H9 (cell line): ENCODE measurements around the gene FAM200B. TPM values are rescaled to one million over a fixed set of nuclear protein-coding genes. Genes with fewer than 3 reads are reported as not detected.
A peak's percentile ranks its signal among the peaks of the same experiment; 100 is the strongest.

Source experiments
- DNase-seq: peaks from one replicate; pipeline ENCODE4 v3.0.0-alpha.2; 2017
- H2AFZ ChIP-seq: one replicate; pipeline ENCODE4 v1.6.1; 2013; ENCODE audit warnings: mild to moderate bottlenecking, low read length, control low read depth, moderate library complexity
- H2AK5ac ChIP-seq: 2 replicates; pipeline ENCODE4 v1.6.1; 2013; ENCODE audit warnings: low read length, control low read depth, mixed read lengths; ENCODE audit not compliant: insufficient read length
- H2BK120ac ChIP-seq: one replicate; pipeline ENCODE4 v1.6.1; 2013; ENCODE audit warnings: low read depth, mild to moderate bottlenecking, low read length, control low read depth, inconsistent platforms; ENCODE audit not compliant: poor library complexity, severe bottlenecking
- H2BK12ac ChIP-seq: 2 replicates; pipeline ENCODE4 v1.6.1; 2013; ENCODE audit warnings: low read length, control low read depth, mixed read lengths, low read depth; ENCODE audit not compliant: insufficient read length
- H2BK15ac ChIP-seq: 2 replicates; pipeline ENCODE4 v1.6.1; 2013; ENCODE audit warnings: low read depth, low read length, control low read depth
- H2BK20ac ChIP-seq: one replicate; pipeline ENCODE4 v1.6.1; 2013; ENCODE audit warnings: low read depth, mild to moderate bottlenecking, low read length, control low read depth, inconsistent platforms; ENCODE audit not compliant: poor library complexity, severe bottlenecking
- H2BK5ac ChIP-seq: 2 replicates; pipeline ENCODE4 v1.6.1; 2013; ENCODE audit warnings: low read length, control low read depth, mixed read lengths; ENCODE audit not compliant: insufficient read length
- H3K14ac ChIP-seq: 2 replicates; pipeline ENCODE4 v1.6.1; 2013; ENCODE audit warnings: low read length, control low read depth; ENCODE audit not compliant: insufficient read depth
- H3K18ac ChIP-seq: 2 replicates; pipeline ENCODE4 v1.6.1; 2013; ENCODE audit warnings: low read depth, mild to moderate bottlenecking, mixed read lengths, low read length, control low read depth; ENCODE audit not compliant: insufficient read length
- H3K23ac ChIP-seq: 2 replicates; pipeline ENCODE4 v1.6.1; 2013; ENCODE audit warnings: low read length, control low read depth, mixed read lengths, low read depth; ENCODE audit not compliant: insufficient read length
- H3K23me2 ChIP-seq: 2 replicates; pipeline ENCODE4 v1.6.1; 2013; ENCODE audit warnings: low read depth, mild to moderate bottlenecking, mixed read lengths, low read length, control low read depth; ENCODE audit not compliant: insufficient read length, poor library complexity, severe bottlenecking
- H3K27ac ChIP-seq: 2 replicates; pipeline ENCODE4 v1.5.1; 2013; ENCODE audit warnings: low read length, control low read depth, mixed read lengths, low read depth; ENCODE audit not compliant: insufficient read length
- H3K27me3 ChIP-seq: 2 replicates; pipeline ENCODE4 v1.6.1; 2013; ENCODE audit warnings: low read length, control low read depth, inconsistent platforms; ENCODE audit not compliant: insufficient read depth
- H3K4ac ChIP-seq: 2 replicates; pipeline ENCODE4 v1.6.1; 2013; ENCODE audit warnings: low read depth, mild to moderate bottlenecking, control low read depth, inconsistent platforms, low read length, moderate library complexity
- H3K4me1 ChIP-seq: 2 replicates; pipeline ENCODE4 v1.6.1; 2013; ENCODE audit warnings: low read length, control low read depth, inconsistent platforms; ENCODE audit not compliant: insufficient read depth
- H3K4me2 ChIP-seq: 2 replicates; pipeline ENCODE4 v1.6.1; 2013; ENCODE audit warnings: low read length, control low read depth, mixed read lengths; ENCODE audit not compliant: insufficient read length, insufficient read depth
- H3K56ac ChIP-seq: 2 replicates; pipeline ENCODE4 v1.6.1; 2013; ENCODE audit warnings: low read depth, mild to moderate bottlenecking, mixed read lengths, low read length, control low read depth; ENCODE audit not compliant: insufficient read length
- H3K79me1 ChIP-seq: 2 replicates; pipeline ENCODE4 v1.6.1; 2013; ENCODE audit warnings: low read depth, mild to moderate bottlenecking, moderate library complexity, low read length, control low read depth, inconsistent platforms; ENCODE audit not compliant: insufficient read depth, poor library complexity, severe bottlenecking
- H3K79me2 ChIP-seq: 2 replicates; pipeline ENCODE4 v1.6.1; 2013; ENCODE audit warnings: low read length, control low read depth, inconsistent platforms; ENCODE audit not compliant: insufficient read depth
- H3K9ac ChIP-seq: 2 replicates; pipeline ENCODE4 v1.6.1; 2013; ENCODE audit warnings: low read length, control low read depth, mixed read lengths; ENCODE audit not compliant: insufficient read length; ENCODE audit errors: extremely low read depth
- H3K9me3 ChIP-seq: one replicate; pipeline ENCODE4 v1.6.1; 2013; ENCODE audit warnings: low read depth, low read length, inconsistent platforms; ENCODE audit not compliant: control insufficient read depth
- H3T11ph ChIP-seq: one replicate; pipeline ENCODE4 v1.6.1; 2013; ENCODE audit warnings: mild to moderate bottlenecking, low read length, control low read depth, inconsistent platforms
- H4K20me1 ChIP-seq: one replicate; pipeline ENCODE4 v1.6.1; 2013; ENCODE audit not compliant: control insufficient read depth, insufficient read length, insufficient read depth
- H4K5ac ChIP-seq: 2 replicates; pipeline ENCODE4 v1.6.1; 2013; ENCODE audit warnings: low read depth, mild to moderate bottlenecking, mixed read lengths, low read length, control low read depth; ENCODE audit not compliant: insufficient read length
- H4K8ac ChIP-seq: replicated peaks from 2 replicates; pipeline ENCODE4 v1.6.1; 2013; ENCODE audit warnings: low read length, control low read depth, mixed read lengths, low read depth; ENCODE audit not compliant: insufficient read length
- H4K91ac ChIP-seq: 2 replicates; pipeline ENCODE4 v1.6.1; 2013; ENCODE audit warnings: low read depth, mild to moderate bottlenecking, moderate library complexity, mixed read lengths, low read length, control low read depth; ENCODE audit not compliant: insufficient read length
- H3K27ac Mint-ChIP-seq, 3 experiments: 2 replicates in 2 of 3; 3 replicates in 1 of 3; pipeline ENCODE4 v1.8.0; 2020 to 2021; ENCODE audit warnings: mixed read lengths in 3 of 3, mild to moderate bottlenecking in 1 of 3, moderate library complexity in 1 of 3
- H3K27me3 Mint-ChIP-seq: 2 replicates; pipeline ENCODE4 v1.8.0; 2021; ENCODE audit warnings: low read depth, mild to moderate bottlenecking, moderate library complexity, mixed read lengths
- H3K36me3 Mint-ChIP-seq, 3 experiments: 2 replicates in 2 of 3; 3 replicates in 1 of 3; pipeline ENCODE4 v1.8.0; 2020 to 2021; ENCODE audit warnings: low read depth in 3 of 3, mixed read lengths in 3 of 3; ENCODE audit not compliant: insufficient read depth in 1 of 3
- H3K4me1 Mint-ChIP-seq, 2 experiments: 2 replicates each; pipeline ENCODE4 v1.8.0; 2020; ENCODE audit warnings: mixed read lengths in 2 of 2
- H3K4me3 Mint-ChIP-seq, 2 experiments: 2 replicates in 1 of 2; 3 replicates in 1 of 2; pipeline ENCODE4 v1.8.0; 2020 to 2021; ENCODE audit warnings: mild to moderate bottlenecking in 2 of 2, mixed read lengths in 2 of 2, moderate library complexity in 1 of 2
- H3K9me3 Mint-ChIP-seq, 2 experiments: 2 replicates in 1 of 2; 3 replicates in 1 of 2; pipeline ENCODE4 v1.8.0; 2020; ENCODE audit warnings: mild to moderate bottlenecking in 2 of 2, mixed read lengths in 2 of 2, moderate library complexity in 1 of 2
- WGBS: extraction: QIAGEN DNeasy Blood & Tissue Kit; methylation state at CpG from one replicate; pipeline ENCODE4 v1.1.7; 2013; ENCODE audit warnings: missing lambda C conversion rate, low lambda C conversion rate, mixed read lengths; ENCODE audit not compliant: insufficient read length; ENCODE audit errors: extremely low coverage; 5-methylcytosine and 5-hydroxymethylcytosine counted together
- total RNA-seq: library from RNA; stranded (reverse); gene quantifications from 2 replicates; pipeline ENCODE4 v1.2.1, GENCODE V29; 2021
- TF ChIP-seq, protein P1 (sequence below): fragments of 200-600 bp; sonication (generic); conservative IDR thresholded peaks from 3 replicates; pipeline ENCODE4 v1.8.0; 2021; ENCODE audit warnings: antibody characterized with exemption, mild to moderate bottlenecking

FAM200B gene
- total RNA-seq, 1 experiment from 2014 or later, result 19.6 TPM

DNA sequence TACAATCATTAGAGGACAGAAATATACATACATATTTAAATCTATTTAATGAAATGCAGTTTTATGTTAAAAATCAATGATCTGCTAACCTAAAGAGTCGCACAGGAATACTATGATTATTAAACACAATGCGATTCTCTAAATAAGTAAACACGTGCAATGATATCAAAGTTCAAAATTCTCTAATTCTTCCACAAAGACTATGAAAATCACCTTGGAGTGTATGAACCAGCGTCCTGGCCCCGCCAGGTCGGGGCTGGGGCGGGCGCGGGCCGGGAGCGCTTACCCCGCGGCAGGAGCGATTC lies 608 bp upstream of the FAM200B start:
- Mint-ChIP-seq H3K36me3 (peaks cover 7 to 15% (median 10%) of the 10 kb centered on the region in 3 experiments), H3K4me1 (peaks cover 55 to 56% of the 10 kb centered on the region in 2 experiments), H3K27ac (peak overlapping the region; percentile 96 to 100 (median 100)), H3K4me3 (peak overlapping the region; percentile 97 to 99), H3K9me3 (no peaks in the 10 kb centered on the region), H3K27me3 (no peaks in the 10 kb centered on the region)
- peaks cover 4% of the 10 kb centered on the region for H3K23me2 ChIP-seq
- no peak overlapping the region for H3T11ph ChIP-seq
- no peak overlapping the region for H3K23ac ChIP-seq
- H3K4ac ChIP-seq, result no peak overlapping the region; the same call in 1 of the 2 replicates
- no peaks in the 10 kb centered on the region for H3K9me3 ChIP-seq
- no peak overlapping the region for H2AK5ac ChIP-seq
- no peak overlapping the region for H4K5ac ChIP-seq
- H3K56ac ChIP-seq, result no peak overlapping the region
- peak overlapping the region; percentile 94 for H3K18ac ChIP-seq
- H4K20me1 ChIP-seq, result no peaks in the 10 kb centered on the region
- peak overlapping the region; percentile 63 for H2BK120ac ChIP-seq
- H3K14ac ChIP-seq, result peak overlapping the region; percentile 84
- H3K79me2 ChIP-seq, result peaks cover 12% of the 10 kb centered on the region
- no peak overlapping the region for H2AFZ ChIP-seq
- no peak overlapping the region for H2BK12ac ChIP-seq
- DNase-seq, result no peak
- peak overlapping the region; percentile 94 for H3K9ac ChIP-seq
- H2BK5ac ChIP-seq, result no peak overlapping the region
- H4K8ac ChIP-seq, result no peak overlapping the region
- H2BK15ac ChIP-seq, result no peak overlapping the region
- no CpG with 5 or more reads among the region's 14 CpGs for WGBS
- H3K4me2 ChIP-seq, result peak overlapping the region; percentile 22
- peaks cover 13% of the 10 kb centered on the region; the same call in 1 of the 2 replicates for H3K4me1 ChIP-seq
- H3K27ac ChIP-seq, result peak overlapping the region; percentile 67
- H2BK20ac ChIP-seq, result no peak overlapping the region
- H4K91ac ChIP-seq, result no peak overlapping the region
- no peaks in the 10 kb centered on the region for H3K79me1 ChIP-seq
- TF ChIP-seq, protein P1, sequence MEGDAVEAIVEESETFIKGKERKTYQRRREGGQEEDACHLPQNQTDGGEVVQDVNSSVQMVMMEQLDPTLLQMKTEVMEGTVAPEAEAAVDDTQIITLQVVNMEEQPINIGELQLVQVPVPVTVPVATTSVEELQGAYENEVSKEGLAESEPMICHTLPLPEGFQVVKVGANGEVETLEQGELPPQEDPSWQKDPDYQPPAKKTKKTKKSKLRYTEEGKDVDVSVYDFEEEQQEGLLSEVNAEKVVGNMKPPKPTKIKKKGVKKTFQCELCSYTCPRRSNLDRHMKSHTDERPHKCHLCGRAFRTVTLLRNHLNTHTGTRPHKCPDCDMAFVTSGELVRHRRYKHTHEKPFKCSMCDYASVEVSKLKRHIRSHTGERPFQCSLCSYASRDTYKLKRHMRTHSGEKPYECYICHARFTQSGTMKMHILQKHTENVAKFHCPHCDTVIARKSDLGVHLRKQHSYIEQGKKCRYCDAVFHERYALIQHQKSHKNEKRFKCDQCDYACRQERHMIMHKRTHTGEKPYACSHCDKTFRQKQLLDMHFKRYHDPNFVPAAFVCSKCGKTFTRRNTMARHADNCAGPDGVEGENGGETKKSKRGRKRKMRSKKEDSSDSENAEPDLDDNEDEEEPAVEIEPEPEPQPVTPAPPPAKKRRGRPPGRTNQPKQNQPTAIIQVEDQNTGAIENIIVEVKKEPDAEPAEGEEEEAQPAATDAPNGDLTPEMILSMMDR, result no peak
- no peaks in the 10 kb centered on the region for H3K27me3 ChIP-seq
